ENCODE measurements around the gene EXOC4. TPM values are rescaled to one million over a fixed set of nuclear protein-coding genes. Genes with fewer than 3 reads are reported as not detected.
"Not testable (repeated sequence)": the region's sequence is repeated elsewhere in the genome, so short reads cannot be mapped to it uniquely, and the experiment has no call there.

EXOC4 gene
- total and polyA plus RNA-seq, 7 donors: 16.4 to 76.7 (median 50.7) TPM

DNA sequence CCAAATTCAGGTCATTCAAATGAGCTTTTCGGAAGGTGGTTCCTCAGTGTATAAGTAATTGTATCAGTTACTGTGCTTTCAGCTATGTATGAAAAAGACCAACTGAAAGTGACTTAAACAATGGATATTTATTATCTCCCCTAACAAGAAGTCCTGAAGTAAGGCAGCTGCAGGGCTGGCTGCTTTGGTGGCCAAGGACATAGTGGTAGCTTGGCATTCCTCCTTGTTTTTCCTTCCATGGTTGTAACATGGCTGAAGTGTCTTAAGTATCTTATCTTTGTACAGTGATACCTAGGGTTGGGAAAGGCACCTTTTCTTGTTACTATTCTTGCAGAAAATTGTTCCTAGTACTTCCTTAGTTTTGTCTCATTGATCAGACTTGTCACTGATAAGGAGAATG is 21.4 kb downstream of the EXOC4 start:
- Histone ChIP-seq H3K4me3 (no peak overlapping the region), H3K36me3 (peaks cover 0 to 37% (median 4%) of the 10 kb centered on the region in 4 donors), H3K27me3 (no peaks in the 10 kb centered on the region), H3K4me1 (peaks cover 0 to 19% (median 14%) of the 10 kb centered on the region in 4 donors), H3K27ac (no peak overlapping the region), H3K9me3 (no peaks in the 10 kb centered on the region)
- no peak for TF ChIP-seq POLR2AphosphoS5 (IDR thresholded peaks at IDR 0.05)
- TF ChIP-seq POLR2A (IDR thresholded peaks at IDR 0.05): no peak
- TF ChIP-seq EP300 (IDR thresholded peaks at IDR 0.05): no peak
- WGBS, 2 donors: 99 to 100% methylated on average over 1 of the region's 1 CpG
- no peak for DNase-seq
- intact Hi-C loops (cut with DNase I): no loop called here

DNA sequence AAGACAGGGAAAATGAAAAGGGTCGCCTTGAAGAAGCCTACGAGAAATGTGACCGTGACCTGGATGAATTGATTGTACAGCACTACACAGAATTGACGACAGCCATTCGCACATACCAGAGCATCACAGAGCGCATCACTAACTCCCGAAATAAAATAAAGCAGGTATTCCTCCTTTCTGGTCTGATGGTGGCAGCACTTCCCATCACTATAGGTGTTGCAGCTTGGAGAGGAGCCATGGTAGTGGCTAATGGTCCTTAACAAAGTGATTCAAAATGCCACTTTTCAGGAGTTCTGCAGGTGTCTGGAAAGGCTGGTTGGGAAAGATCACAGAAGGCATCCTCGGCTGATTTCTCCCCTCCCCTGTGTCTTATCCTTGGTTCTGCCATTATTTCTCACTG is 22.1 kb downstream of the EXOC4 start:
- Histone ChIP-seq H3K4me1 (peaks cover 0 to 19% (median 14%) of the 10 kb centered on the region in 4 donors), H3K4me3 (no peak overlapping the region), H3K36me3 (peaks cover 0 to 37% (median 4%) of the 10 kb centered on the region in 4 donors), H3K9me3 (no peaks in the 10 kb centered on the region), H3K27ac (no peak overlapping the region), H3K27me3 (no peaks in the 10 kb centered on the region)
- TF ChIP-seq, protein P1, sequence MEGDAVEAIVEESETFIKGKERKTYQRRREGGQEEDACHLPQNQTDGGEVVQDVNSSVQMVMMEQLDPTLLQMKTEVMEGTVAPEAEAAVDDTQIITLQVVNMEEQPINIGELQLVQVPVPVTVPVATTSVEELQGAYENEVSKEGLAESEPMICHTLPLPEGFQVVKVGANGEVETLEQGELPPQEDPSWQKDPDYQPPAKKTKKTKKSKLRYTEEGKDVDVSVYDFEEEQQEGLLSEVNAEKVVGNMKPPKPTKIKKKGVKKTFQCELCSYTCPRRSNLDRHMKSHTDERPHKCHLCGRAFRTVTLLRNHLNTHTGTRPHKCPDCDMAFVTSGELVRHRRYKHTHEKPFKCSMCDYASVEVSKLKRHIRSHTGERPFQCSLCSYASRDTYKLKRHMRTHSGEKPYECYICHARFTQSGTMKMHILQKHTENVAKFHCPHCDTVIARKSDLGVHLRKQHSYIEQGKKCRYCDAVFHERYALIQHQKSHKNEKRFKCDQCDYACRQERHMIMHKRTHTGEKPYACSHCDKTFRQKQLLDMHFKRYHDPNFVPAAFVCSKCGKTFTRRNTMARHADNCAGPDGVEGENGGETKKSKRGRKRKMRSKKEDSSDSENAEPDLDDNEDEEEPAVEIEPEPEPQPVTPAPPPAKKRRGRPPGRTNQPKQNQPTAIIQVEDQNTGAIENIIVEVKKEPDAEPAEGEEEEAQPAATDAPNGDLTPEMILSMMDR (IDR thresholded peaks at IDR 0.05): no peak
- TF ChIP-seq POLR2A (IDR thresholded peaks at IDR 0.05) (no peak), EP300 (IDR thresholded peaks at IDR 0.05) (no peak), POLR2AphosphoS5 (IDR thresholded peaks at IDR 0.05) (no peak)
- DNase-seq: no peak
- 97% methylated on average over 8 of the region's 8 CpGs for WGBS, 2 donors
- intact Hi-C loops (cut with DNase I): no loop called here

DNA sequence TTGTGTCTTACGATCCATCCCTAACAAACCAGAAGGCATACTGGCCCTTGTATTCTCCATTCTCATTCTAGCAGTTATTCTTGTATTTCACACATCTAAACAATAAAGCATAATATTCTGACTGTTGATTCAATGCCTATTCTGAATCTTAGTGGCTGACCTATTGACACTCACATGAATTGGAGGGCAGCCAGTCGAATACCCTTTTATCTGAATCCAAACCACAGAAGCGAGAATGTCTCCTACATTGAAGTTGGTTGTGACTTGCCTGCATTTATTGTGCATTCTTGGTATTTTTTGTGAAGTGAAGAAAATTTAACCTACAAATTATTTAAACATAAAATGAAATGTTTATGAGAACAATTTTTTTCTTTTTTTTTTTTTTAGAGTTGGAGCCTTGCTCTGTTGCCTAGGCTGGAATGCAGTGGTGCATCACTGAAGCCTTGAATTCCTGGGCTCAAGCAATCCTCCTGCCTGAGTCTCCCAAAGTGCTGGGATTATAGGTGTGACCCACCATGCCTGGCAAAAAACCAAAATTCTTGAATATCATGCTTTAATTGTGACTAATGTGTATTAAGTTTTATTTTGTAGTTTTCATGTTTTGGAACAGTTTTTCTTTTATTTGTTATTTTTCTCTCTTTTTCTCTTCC is 22.7 kb downstream of the EXOC4 start:
- H3K27me3 ChIP-seq: no peaks in the 10 kb centered on the region
- no peak for DNase-seq
- H3K27ac ChIP-seq: no peak overlapping the region
- peaks cover 0 to 19% (median 14%) of the 10 kb centered on the region in 4 donors for H3K4me1 ChIP-seq
- H3K4me3 ChIP-seq: no peak overlapping the region
- intact Hi-C loops (cut with DNase I): no loop called here
- TF ChIP-seq POLR2AphosphoS5 (IDR thresholded peaks at IDR 0.05): no peak
- no peak for TF ChIP-seq EP300 (IDR thresholded peaks at IDR 0.05)
- no peak for TF ChIP-seq POLR2A (IDR thresholded peaks at IDR 0.05)
- TF ChIP-seq, protein P1 (IDR thresholded peaks at IDR 0.05): no peak
- no peaks in the 10 kb centered on the region for H3K9me3 ChIP-seq
- WGBS, 2 donors: 92 to 96% methylated on average over 3 of the region's 3 CpGs
- H3K36me3 ChIP-seq: peaks cover 0 to 37% (median 4%) of the 10 kb centered on the region in 4 donors

DNA sequence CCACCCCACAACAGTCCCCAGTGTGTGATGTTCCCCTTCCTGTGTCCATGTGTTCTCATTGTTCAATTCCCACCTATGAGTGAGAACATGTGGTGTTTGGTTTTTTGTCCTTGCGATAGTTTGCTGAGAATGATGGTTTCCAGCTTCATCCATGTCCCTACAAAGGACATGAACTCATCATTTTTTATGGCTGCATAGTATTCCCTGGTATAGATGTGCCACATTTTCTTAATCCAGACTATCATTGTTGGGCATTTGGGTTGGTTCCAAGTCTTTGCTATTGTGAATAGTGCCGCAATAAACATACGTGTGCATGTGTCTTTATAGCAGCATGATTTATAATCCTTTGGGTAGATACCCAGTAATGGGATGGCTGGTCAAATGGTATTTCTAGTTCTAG is 26.1 kb downstream of the EXOC4 start:
- H3K27ac ChIP-seq; H3K4me3 ChIP-seq; DNase-seq; H3K27me3 ChIP-seq; intact Hi-C loops (cut with DNase I); H3K9me3 ChIP-seq; H3K4me1 ChIP-seq: not testable (repeated sequence)
- H3K36me3 ChIP-seq: peaks cover 0 to 46% (median 4%) of the 10 kb centered on the region in 4 donors
- 91 to 96% methylated on average over 2 of the region's 3 CpGs for WGBS, 2 donors

DNA sequence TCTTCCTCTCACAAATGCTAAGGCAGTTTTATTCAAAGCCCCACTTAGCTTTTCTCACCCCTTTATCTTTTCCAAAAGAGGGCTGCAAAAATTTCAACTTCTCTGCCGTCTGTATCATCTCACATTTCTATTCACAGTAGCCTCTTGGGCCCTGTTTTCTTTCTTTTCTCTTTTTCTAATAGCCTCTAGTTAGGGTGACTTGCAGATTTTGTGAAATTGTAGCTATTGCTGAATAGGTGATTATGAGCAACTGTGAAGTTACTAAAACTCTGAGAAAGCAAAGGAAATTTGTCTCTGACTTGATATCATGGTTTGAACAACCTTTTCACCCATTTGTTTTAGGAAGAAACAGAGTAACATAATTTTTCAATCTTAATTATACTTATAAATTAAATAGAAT is 29.2 kb downstream of the EXOC4 start:
- Histone ChIP-seq H3K9me3 (no peaks in the 10 kb centered on the region), H3K4me1 (peaks cover 0 to 5% (median 0%) of the 10 kb centered on the region in 4 donors), H3K4me3 (no peak overlapping the region), H3K27ac (no peak overlapping the region), H3K27me3 (no peaks in the 10 kb centered on the region), H3K36me3 (peaks cover 0 to 24% (median 0%) of the 10 kb centered on the region in 4 donors)
- WGBS, 2 donors: 90 to 99% methylated on average over 1 of the region's 1 CpG
- TF ChIP-seq EP300 (IDR thresholded peaks at IDR 0.05) (no peak), POLR2A (IDR thresholded peaks at IDR 0.05) (no peak), POLR2AphosphoS5 (IDR thresholded peaks at IDR 0.05) (no peak)
- TF ChIP-seq, protein P1 (IDR thresholded peaks at IDR 0.05): no peak
- intact Hi-C loops (cut with DNase I): no loop called here
- DNase-seq: no peak

DNA sequence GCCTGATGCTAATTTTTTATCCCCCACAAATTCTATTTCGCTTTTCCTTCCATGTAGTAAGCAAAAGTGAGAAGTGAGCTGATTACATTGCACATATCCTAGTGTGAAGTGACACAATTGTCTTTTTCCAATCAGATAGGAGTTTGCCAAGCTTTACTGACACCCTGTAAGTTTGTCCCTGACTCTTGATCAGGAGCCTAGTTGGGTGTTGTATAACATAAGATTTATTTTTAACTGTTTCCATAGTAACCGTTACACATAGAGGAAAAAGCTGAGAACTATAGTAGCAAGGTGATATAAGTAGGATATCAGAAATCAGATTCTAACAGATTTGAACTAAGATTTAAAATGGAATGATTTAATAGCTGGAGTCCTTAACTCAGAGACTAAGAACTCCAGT is 31.2 kb downstream of the EXOC4 start:
- H3K36me3 ChIP-seq: peaks cover 0 to 14% (median 1%) of the 10 kb centered on the region in 4 donors
- no peak overlapping the region for H3K27ac ChIP-seq

More for the DNA sequence above, 31.2 kb downstream of the EXOC4 start:
- Histone ChIP-seq H3K4me3 (no peak overlapping the region), H3K4me1 (peaks cover 0 to 5% (median 0%) of the 10 kb centered on the region in 4 donors), H3K9me3 (no peaks in the 10 kb centered on the region), H3K27me3 (no peaks in the 10 kb centered on the region)
- no peak for DNase-seq
- intact Hi-C loops (cut with DNase I): no loop called here
- TF ChIP-seq POLR2AphosphoS5 (IDR thresholded peaks at IDR 0.05) (no peak), EP300 (IDR thresholded peaks at IDR 0.05) (no peak), POLR2A (IDR thresholded peaks at IDR 0.05) (no peak)
- TF ChIP-seq, protein P1 (IDR thresholded peaks at IDR 0.05): no peak
- 95% methylated on average over 2 of the region's 2 CpGs for WGBS, 2 donors

All from sigmoid colon (tissue), 7 donors.